ENCODE results near the gene EXOC3L2.
"Not testable (repeated sequence)": the region's sequence is repeated elsewhere in the genome, so short reads cannot be mapped to it uniquely, and the experiment has no call there.

GRCh38 chr19:45229056-45229455, 16.2 kb downstream of the EXOC3L2 start:
- TF ChIP-seq CTCF, POLR2AphosphoS5 (IDR thresholded peaks at IDR 0.05): not testable (repeated sequence)
